ENCODE results near the gene METAP2. TPM values are rescaled to one million over a fixed set of nuclear protein-coding genes. Genes with fewer than 3 reads are reported as not detected.

METAP2 gene
- 123 to 207 TPM (median 126 TPM) in 5 replicates for total RNA-seq (2022; extraction: Qiagen RNA extraction)

DNA sequence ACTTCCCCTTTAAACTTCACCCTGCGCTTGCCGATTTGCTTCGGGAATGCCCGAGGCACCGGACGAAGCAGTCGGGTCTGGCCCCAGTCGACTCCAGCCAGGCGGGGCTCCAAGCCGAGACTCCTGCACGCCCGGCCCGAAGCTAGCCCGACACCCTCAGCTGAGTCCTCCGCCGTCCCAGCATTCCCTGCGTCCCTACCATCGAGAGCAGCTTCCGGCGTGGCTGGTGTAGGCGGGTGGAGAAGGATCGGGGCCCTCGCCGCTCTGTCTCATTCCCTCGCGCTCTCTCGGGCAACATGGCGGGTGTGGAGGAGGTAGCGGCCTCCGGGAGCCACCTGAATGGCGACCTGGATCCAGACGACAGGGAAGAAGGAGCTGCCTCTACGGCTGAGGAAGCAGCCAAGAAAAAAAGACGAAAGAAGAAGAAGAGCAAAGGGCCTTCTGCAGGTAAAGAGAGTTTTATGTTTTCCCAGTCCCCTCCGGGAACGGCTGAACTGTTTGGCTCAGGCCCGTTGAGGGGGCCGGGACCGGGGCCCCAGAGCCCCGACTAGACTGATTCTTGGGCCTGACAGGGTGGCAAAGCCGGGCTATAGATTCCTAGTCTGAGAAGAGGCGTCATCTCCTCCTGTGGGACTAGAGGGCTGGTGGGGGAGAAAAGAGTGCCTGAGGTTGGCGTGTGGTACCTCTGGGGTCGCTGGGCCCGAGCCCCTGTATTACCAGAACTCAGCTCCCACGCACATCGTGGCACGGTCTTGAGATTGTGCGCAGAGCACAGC, at the start of gene METAP2:
METAP2 (plus strand) TSS at position 269 of the 776 bp plus-strand sequence; CDS start at position 297, 28 bp downstream.

DNA sequence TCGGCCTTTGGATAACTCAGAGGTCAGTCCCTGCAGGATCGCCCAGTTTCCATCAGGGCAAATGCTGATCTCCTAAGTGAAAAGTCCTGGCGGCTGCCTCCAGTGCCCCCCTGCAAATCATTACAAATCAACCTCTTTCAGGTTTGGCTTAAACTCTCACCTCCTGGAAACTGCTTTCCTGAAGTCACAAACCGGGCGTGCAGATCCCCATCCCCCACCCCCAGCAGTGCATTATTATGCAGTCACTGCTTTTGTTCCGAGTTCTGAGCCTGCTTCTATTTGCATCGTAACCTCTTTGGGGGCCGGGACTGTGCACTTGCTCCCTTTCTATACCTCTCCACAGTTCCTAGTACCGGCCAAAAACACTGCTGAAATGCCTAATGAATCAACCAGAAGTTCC, 77.4 kb downstream of the METAP2 start, which contains the start of gene USP44:
USP44 (minus strand) TSS at position 172 of the 400 bp plus-strand sequence. CDS start 17,220 bp downstream, outside the sequence.

Other genes with a start within 250 kb of the METAP2 start
- 0.05 to 0.23 TPM (median 0.13 TPM) in 5 replicates for gene USP44, start 77.3 kb downstream of the METAP2 start, total RNA-seq (2022; extraction: Qiagen RNA extraction)